ENCODE measurements around the gene CR1L.
A peak's percentile ranks its signal among the peaks of the same experiment; 100 is the strongest.
"Not testable (repeated sequence)": the region's sequence is repeated elsewhere in the genome, so short reads cannot be mapped to it uniquely, and the experiment has no call there.

CR1L gene

GRCh38 chr1:207673399-207673798 lies 28.5 kb downstream of the CR1L start:
- no peak for DNase-seq (ENCODE audit: insufficient read length, low spot score)
- FAIRE-seq = no peak

GRCh38 chr1:207676153-207676552 lies 31.2 kb downstream of the CR1L start:
- FAIRE-seq (no peak), DNase-seq (ENCODE audit: insufficient read length, low spot score) (no peak)

GRCh38 chr1:207680590-207681388 lies 35.9 kb downstream of the CR1L start:
- not testable (repeated sequence) for DNase-seq (ENCODE audit: insufficient read length, low spot score); FAIRE-seq

GRCh38 chr1:207682872-207683434 lies 38.0 kb downstream of the CR1L start:
- not testable (repeated sequence) for DNase-seq (ENCODE audit: insufficient read length, low spot score); FAIRE-seq

GRCh38 chr1:207690551-207690950 lies 45.6 kb downstream of the CR1L start:
- not testable (repeated sequence) for FAIRE-seq; DNase-seq (ENCODE audit: insufficient read length, low spot score)

GRCh38 chr1:207691010-207691409 lies 46.1 kb downstream of the CR1L start:
- FAIRE-seq (no peak), DNase-seq (ENCODE audit: insufficient read length, low spot score) (no peak)

- DNase-seq (ENCODE audit: insufficient read length, low spot score) (no peak), FAIRE-seq (no peak)
Observed at GRCh38 chr1:207691841-207692240, 46.9 kb downstream of the CR1L start.

GRCh38 chr1:207692291-207692690 lies 47.4 kb downstream of the CR1L start:
- FAIRE-seq; DNase-seq (ENCODE audit: insufficient read length, low spot score): not testable (repeated sequence)

GRCh38 chr1:207695891-207696290 lies 51.0 kb downstream of the CR1L start:
- FAIRE-seq = no peak
- no peak for DNase-seq (ENCODE audit: insufficient read length, low spot score)

GRCh38 chr1:207698822-207699483 lies 54.0 kb downstream of the CR1L start:
- no peak for FAIRE-seq
- peak; percentile 7 for DNase-seq (ENCODE audit: insufficient read length, low spot score)

GRCh38 chr1:207702317-207702716 lies 57.4 kb downstream of the CR1L start:
- DNase-seq (ENCODE audit: insufficient read length, low spot score) (no peak), FAIRE-seq (no peak)

GRCh38 chr1:207703712-207704111 lies 58.8 kb downstream of the CR1L start:
- DNase-seq (ENCODE audit: insufficient read length, low spot score) (no peak), FAIRE-seq (no peak)

- FAIRE-seq; DNase-seq (ENCODE audit: insufficient read length, low spot score): not testable (repeated sequence)
Observed at GRCh38 chr1:207708004-207708403, 63.1 kb downstream of the CR1L start.

GRCh38 chr1:207711285-207711684 lies 66.4 kb downstream of the CR1L start:
- FAIRE-seq (peak; percentile 59), DNase-seq (ENCODE audit: insufficient read length, low spot score) (peak; percentile 10)

- FAIRE-seq = not testable (repeated sequence)
Observed at GRCh38 chr1:207712701-207713100, 67.8 kb downstream of the CR1L start.

GRCh38 chr1:207713529-207713928 lies 68.6 kb downstream of the CR1L start:
- no peak for DNase-seq (ENCODE audit: insufficient read length, low spot score)
- FAIRE-seq = no peak

More at GRCh38 chr1:207712701-207713100, 67.8 kb downstream of the CR1L start:
- not testable (repeated sequence) for DNase-seq (ENCODE audit: insufficient read length, low spot score)

- DNase-seq (ENCODE audit: insufficient read length, low spot score) = no peak
- FAIRE-seq = no peak
Observed at GRCh38 chr1:207719234-207719633, 74.3 kb downstream of the CR1L start.

GRCh38 chr1:207728200-207728858 lies 83.4 kb downstream of the CR1L start:
- not testable (repeated sequence) for FAIRE-seq; DNase-seq (ENCODE audit: insufficient read length, low spot score)

- FAIRE-seq; DNase-seq (ENCODE audit: insufficient read length, low spot score): not testable (repeated sequence)
Observed at GRCh38 chr1:207737503-207738157, 92.7 kb downstream of the CR1L start.

GRCh38 chr1:207738158-207738659 lies 93.3 kb downstream of the CR1L start:
- DNase-seq (ENCODE audit: insufficient read length, low spot score); FAIRE-seq: not testable (repeated sequence)
